Measurements from ENCODE around the gene DNM2.

DNM2 gene

GRCh38 chr19:10751109-10751953, 33.5 kb downstream of the DNM2 start:
- Histone ChIP-seq H3K4me2 (ENCODE audit: low read depth, low read length) (no peak overlapping the region), H3F3A (ENCODE audit: insufficient read depth, low read length) (no peaks in the 10 kb centered on the region), H3K9me2 (replicated peaks; ENCODE audit: insufficient read depth, low read length) (no peaks in the 10 kb centered on the region), H3K27me3 (replicated peaks; ENCODE audit: insufficient read depth, low read length) (no peaks in the 10 kb centered on the region), H2AFZ (ENCODE audit: low read length) (no peak overlapping the region), H3K4me3 (ENCODE audit: low read length) (no peak overlapping the region), H4K20me1 (ENCODE audit: insufficient read depth, low read length) (peaks cover 4% of the 10 kb centered on the region; the same call in 1 of the 2 replicates), H3K27ac (ENCODE audit: low read length) (no peak overlapping the region), H3K9me3 (replicated peaks; ENCODE audit: insufficient read depth, low read length) (no peaks in the 10 kb centered on the region), H3K9ac (ENCODE audit: low read length) (no peak overlapping the region), H3K79me2 (ENCODE audit: low read length) (peaks cover 93% of the 10 kb centered on the region), H3K36me3 (replicated peaks; ENCODE audit: insufficient read depth, low read length) (no peaks in the 10 kb centered on the region), H3K4me1 (ENCODE audit: low read length) (no peaks in the 10 kb centered on the region)
- TF ChIP-seq EZH2phosphoT487 (IDR thresholded peaks at IDR 0.05; ENCODE audit: low read length) (no peak), EZH2 (optimal IDR thresholded peaks at IDR 0.05; ENCODE audit: low read depth, low read length) (no peak)
- TF ChIP-seq, protein P1, sequence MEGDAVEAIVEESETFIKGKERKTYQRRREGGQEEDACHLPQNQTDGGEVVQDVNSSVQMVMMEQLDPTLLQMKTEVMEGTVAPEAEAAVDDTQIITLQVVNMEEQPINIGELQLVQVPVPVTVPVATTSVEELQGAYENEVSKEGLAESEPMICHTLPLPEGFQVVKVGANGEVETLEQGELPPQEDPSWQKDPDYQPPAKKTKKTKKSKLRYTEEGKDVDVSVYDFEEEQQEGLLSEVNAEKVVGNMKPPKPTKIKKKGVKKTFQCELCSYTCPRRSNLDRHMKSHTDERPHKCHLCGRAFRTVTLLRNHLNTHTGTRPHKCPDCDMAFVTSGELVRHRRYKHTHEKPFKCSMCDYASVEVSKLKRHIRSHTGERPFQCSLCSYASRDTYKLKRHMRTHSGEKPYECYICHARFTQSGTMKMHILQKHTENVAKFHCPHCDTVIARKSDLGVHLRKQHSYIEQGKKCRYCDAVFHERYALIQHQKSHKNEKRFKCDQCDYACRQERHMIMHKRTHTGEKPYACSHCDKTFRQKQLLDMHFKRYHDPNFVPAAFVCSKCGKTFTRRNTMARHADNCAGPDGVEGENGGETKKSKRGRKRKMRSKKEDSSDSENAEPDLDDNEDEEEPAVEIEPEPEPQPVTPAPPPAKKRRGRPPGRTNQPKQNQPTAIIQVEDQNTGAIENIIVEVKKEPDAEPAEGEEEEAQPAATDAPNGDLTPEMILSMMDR (IDR thresholded peaks at IDR 0.05; ENCODE audit: low read length), result no peak
- no peak for DNase-seq

- no peaks in the 10 kb centered on the region for H3K9me2 ChIP-seq (replicated peaks; ENCODE audit: insufficient read depth, low read length)
- H3F3A ChIP-seq (ENCODE audit: insufficient read depth, low read length), result no peaks in the 10 kb centered on the region
- no peak for DNase-seq
- no peak overlapping the region for H3K4me2 ChIP-seq (ENCODE audit: low read depth, low read length)
- TF ChIP-seq, protein P1 (IDR thresholded peaks at IDR 0.05; ENCODE audit: low read length), result no peak
- no peaks in the 10 kb centered on the region for H3K9me3 ChIP-seq (replicated peaks; ENCODE audit: insufficient read depth, low read length)
- H3K27ac ChIP-seq (ENCODE audit: low read length), result no peak overlapping the region
- no peaks in the 10 kb centered on the region for H3K4me1 ChIP-seq (ENCODE audit: low read length)
- H3K9ac ChIP-seq (ENCODE audit: low read length), result no peak overlapping the region
- no peaks in the 10 kb centered on the region for H3K36me3 ChIP-seq (replicated peaks; ENCODE audit: insufficient read depth, low read length)
- H3K27me3 ChIP-seq (replicated peaks; ENCODE audit: insufficient read depth, low read length), result no peaks in the 10 kb centered on the region
- no peak overlapping the region for H3K4me3 ChIP-seq (ENCODE audit: low read length)
- H4K20me1 ChIP-seq (ENCODE audit: insufficient read depth, low read length), result peaks cover 1% of the 10 kb centered on the region; the same call in 1 of the 2 replicates
- peaks cover 95% of the 10 kb centered on the region for H3K79me2 ChIP-seq (ENCODE audit: low read length)
- no peak overlapping the region for H2AFZ ChIP-seq (ENCODE audit: low read length)
These were observed 34.5 kb downstream of the DNM2 start for GRCh38 chr19:10752237-10752912.

- Histone ChIP-seq H4K20me1 (ENCODE audit: insufficient read depth, low read length) (no peaks in the 10 kb centered on the region), H3K9ac (ENCODE audit: low read length) (no peak overlapping the region), H3K27ac (ENCODE audit: low read length) (no peak overlapping the region), H3K4me2 (ENCODE audit: low read depth, low read length) (no peak overlapping the region), H3F3A (ENCODE audit: insufficient read depth, low read length) (no peaks in the 10 kb centered on the region), H3K27me3 (replicated peaks; ENCODE audit: insufficient read depth, low read length) (no peaks in the 10 kb centered on the region), H3K36me3 (replicated peaks; ENCODE audit: insufficient read depth, low read length) (no peaks in the 10 kb centered on the region), H3K9me2 (replicated peaks; ENCODE audit: insufficient read depth, low read length) (no peaks in the 10 kb centered on the region), H3K4me3 (ENCODE audit: low read length) (no peak overlapping the region), H3K4me1 (ENCODE audit: low read length) (no peaks in the 10 kb centered on the region), H3K9me3 (replicated peaks; ENCODE audit: insufficient read depth, low read length) (no peaks in the 10 kb centered on the region), H3K79me2 (ENCODE audit: low read length) (peaks cover 88% of the 10 kb centered on the region), H2AFZ (ENCODE audit: low read length) (no peak overlapping the region)
- DNase-seq, result no peak
- TF ChIP-seq EZH2 (optimal IDR thresholded peaks at IDR 0.05; ENCODE audit: low read depth, low read length) (no peak), EZH2phosphoT487 (IDR thresholded peaks at IDR 0.05; ENCODE audit: low read length) (no peak)
- TF ChIP-seq, protein P1 (IDR thresholded peaks at IDR 0.05; ENCODE audit: low read length), result no peak
These were observed 35.2 kb downstream of the DNM2 start for GRCh38 chr19:10752913-10753704.
